RCC 7860 (cell line): ENCODE measurements around the gene NCL.
"Not testable (repeated sequence)": the region's sequence is repeated elsewhere in the genome, so short reads cannot be mapped to it uniquely, and the experiment has no call there.

ENCODE experiments used
- DNase-seq: peaks from one replicate; pipeline ENCODE4 v3.0.0-alpha.2; 2015; ENCODE audit warnings: low spot score
- FAIRE-seq: peaks from 2 replicates; lab custom pipeline; 2012; peaks lifted over from hg19 to GRCh38; lab: Jason Lieb, UNC

The NCL gene

GRCh38 chr2:231469583-231469950 lies 5.3 kb upstream of the NCL start:
- no peak for DNase-seq
- FAIRE-seq: no peak

- no peak for FAIRE-seq
- no peak for DNase-seq
These were observed 3.6 kb upstream of the NCL start for GRCh38 chr2:231467613-231468530.

GRCh38 chr2:231467016-231467545 lies 2.8 kb upstream of the NCL start:
- DNase-seq (no peak), FAIRE-seq (no peak)

DNA sequence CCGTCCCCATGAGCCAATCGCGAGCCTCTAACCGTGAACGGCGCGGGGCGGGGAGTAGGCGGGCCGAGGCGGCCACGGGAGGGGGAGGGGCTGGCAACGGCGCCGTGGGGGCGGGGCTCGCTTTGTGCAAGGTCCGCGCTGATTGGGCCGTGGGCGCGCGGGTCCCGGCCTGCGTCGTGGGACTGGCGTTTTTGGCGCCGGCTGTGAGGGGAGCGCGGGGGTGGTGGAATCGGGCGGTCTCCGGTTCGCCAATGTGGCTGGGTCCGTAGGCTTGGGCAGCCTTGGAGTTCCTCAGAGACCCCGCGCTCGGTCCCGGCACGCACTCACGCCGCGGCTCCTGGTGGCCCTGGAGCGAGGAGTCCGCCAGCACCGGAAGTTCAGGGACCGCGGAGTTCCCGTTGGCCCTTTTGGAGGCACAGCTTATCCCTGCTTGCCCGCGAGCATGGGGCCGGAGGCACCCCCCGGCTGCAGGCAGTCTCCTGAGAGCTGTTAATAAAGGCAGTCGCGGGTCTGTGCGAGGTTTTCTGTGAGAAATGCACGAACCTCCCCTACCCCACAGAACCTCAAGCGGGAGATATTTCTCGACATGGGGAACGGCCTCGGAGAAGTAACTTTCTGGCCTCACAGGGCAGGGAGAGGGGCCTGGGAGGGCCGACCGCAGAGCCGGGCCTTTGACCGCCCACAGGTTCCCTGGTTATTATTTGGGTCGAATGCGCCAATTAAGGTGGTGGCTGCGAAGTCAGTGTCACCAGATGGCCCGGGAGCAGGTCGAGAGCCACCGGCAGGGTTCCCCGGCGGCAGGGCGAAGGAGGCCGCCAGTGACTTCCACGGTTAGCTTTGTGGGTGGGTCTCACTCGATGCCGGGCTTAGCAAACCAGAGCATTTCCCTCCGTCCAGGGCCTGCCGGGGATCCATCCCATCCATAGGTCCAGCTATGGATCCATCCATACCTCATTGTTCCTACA lies 574 bp upstream of the NCL start:
- FAIRE-seq: no peak
- DNase-seq: no peak

GRCh38 chr2:231462729-231463465 lies 1.4 kb downstream of the NCL start:
- no peak for DNase-seq
- FAIRE-seq: no peak

- FAIRE-seq (no peak), DNase-seq (no peak)
These were observed 2.7 kb downstream of the NCL start for GRCh38 chr2:231461516-231461971.

DNA sequence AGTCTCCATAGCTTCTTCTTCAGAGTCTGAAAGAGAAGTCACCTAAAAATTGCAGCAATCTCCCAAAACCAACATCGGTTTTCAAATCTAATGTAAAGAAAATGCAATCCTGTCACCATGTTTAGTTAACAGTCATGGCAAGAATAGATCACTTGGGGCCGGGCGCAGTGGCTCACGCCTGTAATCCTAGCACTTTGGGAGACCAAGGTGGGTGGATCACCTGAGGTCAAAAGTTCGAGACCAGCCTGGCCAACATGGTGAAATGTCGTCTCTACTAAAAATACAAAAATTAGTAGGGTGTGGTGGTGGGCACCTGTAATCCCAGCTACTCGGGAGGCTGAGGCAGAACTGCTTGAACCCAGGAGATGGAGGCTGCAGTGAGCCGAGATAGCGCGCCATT lies 3.4 kb downstream of the NCL start:
- not testable (repeated sequence) for DNase-seq, FAIRE-seq

GRCh38 chr2:231460073-231460835 lies 4.0 kb downstream of the NCL start:
- no peak for DNase-seq

DNA sequence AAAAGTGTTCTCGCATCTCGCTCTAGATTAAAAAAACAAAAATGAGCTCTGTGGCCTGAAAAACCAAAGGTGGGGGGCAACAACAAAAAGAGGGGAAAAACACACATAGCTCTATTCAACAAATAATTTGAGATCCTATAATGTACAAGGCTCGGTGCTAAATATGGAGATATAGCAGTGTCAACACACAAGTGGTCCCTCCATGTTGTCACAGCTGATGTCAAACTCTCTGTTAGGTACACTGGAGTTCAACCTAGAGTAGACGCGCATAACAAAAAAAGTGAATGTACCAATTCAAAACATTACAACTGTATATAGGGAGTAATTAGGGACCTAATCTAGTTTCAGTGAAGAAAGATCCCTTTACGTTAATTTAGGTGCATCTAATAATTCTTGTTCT lies 5.9 kb downstream of the NCL start:
- DNase-seq: no peak
- no peak for FAIRE-seq

More at GRCh38 chr2:231460073-231460835, 4.0 kb downstream of the NCL start:
- no peak for FAIRE-seq

GRCh38 chr2:231457101-231457500 lies 7.2 kb downstream of the NCL start:
- FAIRE-seq: no peak
- DNase-seq: no peak

GRCh38 chr2:231456295-231457004 lies 7.8 kb downstream of the NCL start:
- FAIRE-seq (no peak), DNase-seq (no peak)

DNA sequence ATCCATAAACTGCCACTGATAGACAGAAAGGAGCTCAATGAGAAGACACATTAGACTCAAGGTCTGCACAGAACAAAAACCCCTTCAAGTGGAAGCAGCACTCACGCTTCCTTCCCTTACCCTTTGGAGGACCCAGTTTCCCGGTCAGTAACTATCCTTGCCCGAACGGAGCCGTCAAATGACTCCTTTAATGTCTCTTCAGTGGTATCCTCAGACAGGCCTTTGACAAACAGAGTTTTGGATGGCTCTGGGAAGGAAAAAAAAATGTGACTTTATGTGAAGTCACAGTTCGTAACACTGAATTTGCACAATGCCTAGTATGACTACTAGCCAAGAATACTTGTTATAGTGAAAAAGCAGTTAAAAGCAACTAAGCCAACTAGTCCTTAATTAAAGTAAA lies 8.4 kb downstream of the NCL start:
- DNase-seq (no peak), FAIRE-seq (no peak)

- no peak for FAIRE-seq
- DNase-seq: no peak
These were observed 9.1 kb downstream of the NCL start for GRCh38 chr2:231455222-231455621.

- DNase-seq (no peak), FAIRE-seq (no peak)
These were observed 9.9 kb downstream of the NCL start for GRCh38 chr2:231454361-231454791.

- DNase-seq (peak; percentile 17), FAIRE-seq (no peak)
These were observed 11.3 kb downstream of the NCL start for GRCh38 chr2:231452799-231453508.

DNA sequence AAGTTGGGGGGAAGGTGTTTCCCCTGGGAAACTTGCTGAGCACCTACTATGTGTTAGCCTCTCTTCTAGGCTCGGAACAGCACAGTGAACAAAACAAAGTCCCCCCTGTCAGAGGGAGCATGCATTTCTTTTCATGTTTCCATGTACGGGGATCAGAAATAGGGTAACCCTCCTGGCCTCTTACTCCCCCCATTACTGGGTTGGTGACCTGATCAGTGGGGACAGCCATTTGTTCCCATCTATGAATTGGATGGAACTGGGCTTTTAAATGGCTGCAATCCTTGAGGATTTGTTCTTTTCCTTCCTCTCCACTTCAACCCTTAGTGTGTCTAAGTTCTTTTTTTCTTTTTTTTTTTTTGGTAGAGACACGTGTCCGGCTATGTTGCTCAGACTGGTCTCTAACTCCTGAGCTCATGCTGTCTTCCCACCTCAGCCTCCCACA lies 13.7 kb downstream of the NCL start:
- no peak for FAIRE-seq
- DNase-seq: no peak

- DNase-seq (no peak), FAIRE-seq (no peak)
These were observed 14.7 kb downstream of the NCL start for GRCh38 chr2:231449503-231450054.

DNA sequence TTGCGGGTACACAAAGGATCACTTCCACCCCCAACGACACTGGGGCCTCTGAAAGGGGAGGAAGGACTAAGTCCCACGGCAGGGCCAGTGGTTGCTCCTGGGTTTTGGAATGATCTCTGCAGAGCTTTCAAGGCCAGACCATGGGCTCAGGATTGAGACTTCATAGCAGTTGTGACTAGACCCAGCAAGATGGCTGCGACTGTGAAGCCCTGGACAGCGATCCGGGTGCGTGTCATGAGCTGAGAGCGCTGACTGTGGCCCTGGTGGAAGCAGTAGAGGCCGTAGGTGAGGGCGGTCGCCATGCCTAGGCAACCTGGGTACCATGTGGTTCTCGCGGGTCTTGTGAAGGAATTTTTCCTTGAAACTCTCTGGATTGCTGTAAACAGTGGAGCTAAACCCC lies 27.3 kb downstream of the NCL start:
- DNase-seq: no peak
- no peak for FAIRE-seq
